Aorta (tissue), 5 donors: ENCODE measurements around the gene ETAA1. TPM values are rescaled to one million over a fixed set of nuclear protein-coding genes. Genes with fewer than 3 reads are reported as not detected.

Experiments used
- ATAC-seq: fragments of 200-7000 bp; cut with Tn5 transposase; one replicate; pipeline ENCODE4 v1.9.1; 2022; ENCODE audit warnings: moderate library complexity; ENCODE audit not compliant: low FRiP score
- DNase-seq, 2 donors: peaks; one replicate each; pipeline ENCODE4 v3.0.0-alpha.2; 2020
- H3K27ac ChIP-seq, 2 donors: one replicate each; pipeline ENCODE4 v1.5.1; 2013; ENCODE audit warnings: low read length in 2 of 2, mild to moderate bottlenecking in 2 of 2, moderate library complexity in 2 of 2, control low read depth in 1 of 2, inconsistent platforms in 1 of 2, low read depth in 1 of 2
- H3K27me3 ChIP-seq, 2 donors: one replicate each; pipeline ENCODE4 v1.6.1; 2013; ENCODE audit warnings: control low read depth in 1 of 2, low read length in 1 of 2, mild to moderate bottlenecking in 1 of 2, moderate library complexity in 1 of 2; ENCODE audit not compliant: insufficient read depth in 2 of 2, control insufficient read depth in 1 of 2
- H3K36me3 ChIP-seq, 2 donors: one replicate each; pipeline ENCODE4 v1.6.1; 2013; ENCODE audit warnings: control low read depth in 1 of 2, low read length in 1 of 2, mild to moderate bottlenecking in 1 of 2; ENCODE audit not compliant: insufficient read depth in 2 of 2, control insufficient read depth in 1 of 2
- H3K4me1 ChIP-seq, 2 donors: one replicate each; pipeline ENCODE4 v1.6.1; 2013; ENCODE audit warnings: low read length in 2 of 2, control low read depth in 1 of 2, mild to moderate bottlenecking in 1 of 2, moderate library complexity in 1 of 2; ENCODE audit not compliant: insufficient read depth in 2 of 2, control insufficient read depth in 1 of 2
- H3K4me3 ChIP-seq, 2 donors: one replicate each; pipeline ENCODE4 v1.5.1; 2013; ENCODE audit warnings: low read length in 2 of 2, control low read depth in 1 of 2, mild to moderate bottlenecking in 1 of 2
- H3K9me3 ChIP-seq: one replicate; pipeline ENCODE4 v1.6.1; 2013; ENCODE audit warnings: mild to moderate bottlenecking, low read length; ENCODE audit not compliant: control insufficient read depth
- WGBS, 2 donors: extraction: QIAGEN DNeasy Blood & Tissue Kit; methylation state at CpG; one replicate each; pipeline ENCODE4 v1.1.7; 2013; 5-methylcytosine and 5-hydroxymethylcytosine counted together
- intact Hi-C, 2 donors: fragments of 100-400 bp; cut with DNase I; formaldehyde crosslinking; loops; one replicate each; pipeline versions ENCODE4 v1.14.2 to v1.15.0; 2022
- polyA plus RNA-seq, 2 donors: library from polyadenylated mRNA; stranded (reverse); fragments of 200-250 nt; gene quantifications; one replicate each; pipeline ENCODE4 v1.2.3, GENCODE V29; 2013
- total RNA-seq, 2 donors: library from RNA; stranded (reverse); fragmentation: NEBNext Ultra II Directional; extraction: Animal tissue kit (Norgen Biotek cat#: 25700); gene quantifications; one replicate each; pipeline ENCODE4 v1.2.1, GENCODE V29; 2021
- donor health status: healthy with polysubstance abuse.
- donor health status: Bipolar disorder and iron deficiency.
- donor health status: DM: no; HTN: no; CAD: no.
- donor health status: DM: no; HTN: no; CAD: no.
- donor health status: DM: yes; HTN: yes; CAD: no.

Gene ETAA1
- total and polyA plus RNA-seq, 4 donors = 8.3 to 14.9 (median 13.2) TPM

DNA sequence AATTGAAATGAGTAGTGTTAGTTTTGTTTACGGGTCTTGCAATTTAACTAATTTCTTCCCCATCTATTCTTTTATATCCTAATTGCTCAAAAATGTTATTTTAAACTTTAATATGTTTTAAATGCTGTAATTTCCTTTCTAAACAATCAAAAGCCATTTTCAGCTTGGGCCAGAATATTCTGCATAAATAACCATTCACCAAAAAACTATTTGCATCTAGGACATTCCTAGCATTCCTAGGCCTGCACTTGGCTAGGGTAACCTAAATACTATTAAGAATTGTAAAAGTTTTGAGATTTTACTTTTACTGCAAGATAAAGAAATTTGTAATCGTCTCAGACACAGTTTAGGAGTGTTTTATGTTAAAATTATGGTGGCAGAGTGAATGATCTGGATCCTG, 7.8 kb upstream of the ETAA1 start:
- 4 to 11% methylated on average over 2 of the region's 2 CpGs for WGBS, 2 donors
- peak overlapping the region in 1 of 2 donors; percentile 28 for H3K27ac ChIP-seq
- no peaks in the 10 kb centered on the region for H3K36me3 ChIP-seq
- peaks cover 4% of the 10 kb centered on the region in 2 donors for H3K4me1 ChIP-seq
- DNase-seq (no peak), ATAC-seq (no peak)
- no peak overlapping the region for H3K4me3 ChIP-seq
- H3K27me3 ChIP-seq = no peaks in the 10 kb centered on the region
- intact Hi-C loops = loop anchor here in 1 of 2 donors (5.0 kb wide), 1 partner anchor 127 kb away; no protein-coding TSS in a partner anchor
- no peaks in the 10 kb centered on the region for H3K9me3 ChIP-seq

DNA sequence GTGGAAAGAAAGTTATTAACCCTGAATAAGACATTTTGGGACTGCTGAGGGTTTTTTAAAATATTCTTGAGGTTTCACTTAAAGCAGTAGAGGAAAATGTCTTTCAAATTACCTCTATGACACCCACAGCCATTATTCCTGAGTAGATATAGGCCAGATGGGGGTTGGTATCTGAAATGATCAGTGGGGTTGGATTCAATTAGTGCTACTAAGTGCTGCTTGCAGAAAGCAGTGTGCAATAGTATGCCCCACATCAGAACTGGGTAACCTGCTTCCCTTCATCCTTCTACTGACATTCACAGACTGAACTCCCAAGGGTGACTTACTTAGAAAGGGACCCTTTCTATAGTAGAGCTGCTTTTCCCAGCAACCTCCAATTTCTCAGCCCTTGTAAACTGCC, 7.3 kb upstream of the ETAA1 start:
- H3K27me3 ChIP-seq = no peaks in the 10 kb centered on the region
- ATAC-seq (no peak), DNase-seq (no peak)
- no peak overlapping the region for H3K4me3 ChIP-seq
- intact Hi-C loops = loop anchor here (5.0 to 10.0 kb wide), 2 partner anchors 127 to 135 kb away; no protein-coding TSS in a partner anchor
- peak overlapping the region; percentile 28 to 67 for H3K27ac ChIP-seq
- H3K4me1 ChIP-seq = peaks cover 4% of the 10 kb centered on the region in 2 donors
- no peaks in the 10 kb centered on the region for H3K9me3 ChIP-seq
- no peaks in the 10 kb centered on the region for H3K36me3 ChIP-seq

DNA sequence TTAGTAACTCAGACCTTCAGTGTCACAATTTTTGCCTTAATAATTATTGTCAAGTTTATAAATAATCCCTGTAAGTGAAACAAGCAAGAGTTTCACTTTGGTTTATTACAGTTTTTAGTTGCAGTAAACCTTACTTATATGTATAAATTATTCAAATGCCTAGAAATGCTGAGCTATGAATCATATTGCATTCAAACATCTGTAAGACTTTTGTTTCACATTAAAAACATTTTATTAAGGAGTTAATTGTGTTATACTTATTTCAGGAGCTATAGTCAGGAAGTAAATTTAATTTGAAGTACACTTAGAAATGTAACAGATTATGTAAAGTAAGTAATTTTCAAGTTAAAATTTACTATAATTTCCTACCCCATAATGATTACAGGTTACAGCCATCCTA, 3.9 kb upstream of the ETAA1 start:
- H3K4me3 ChIP-seq = no peak overlapping the region
- peaks cover 0 to 4% of the 10 kb centered on the region in 2 donors for H3K4me1 ChIP-seq
- H3K27me3 ChIP-seq = no peaks in the 10 kb centered on the region
- intact Hi-C loops = loop anchor here in 1 of 2 donors (10.0 kb wide), 1 partner anchor 138 kb away; no protein-coding TSS in a partner anchor
- ATAC-seq (no peak), DNase-seq (no peak)
- H3K36me3 ChIP-seq = no peaks in the 10 kb centered on the region
- H3K27ac ChIP-seq = no peak overlapping the region
- no peaks in the 10 kb centered on the region for H3K9me3 ChIP-seq

DNA sequence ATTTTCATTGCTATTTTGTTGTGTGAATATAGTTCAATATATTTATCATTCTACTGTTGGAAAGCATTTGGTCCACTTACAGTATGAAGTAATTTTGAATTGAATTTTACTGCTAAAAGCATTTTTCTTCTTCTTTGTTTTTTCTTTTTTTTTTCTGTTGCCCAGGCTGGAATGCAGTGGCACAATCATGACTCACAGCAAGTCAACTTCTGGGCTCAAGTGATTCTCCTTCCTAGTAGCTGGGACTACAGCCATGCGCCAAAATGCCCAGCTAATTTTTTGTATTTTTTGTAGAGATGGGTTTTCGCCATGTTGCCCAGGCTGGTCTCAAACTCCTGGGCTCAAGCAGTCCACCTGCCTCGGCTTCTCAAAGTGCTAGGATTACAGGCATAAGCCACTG, 2.4 kb upstream of the ETAA1 start:
- no peak overlapping the region for H3K27ac ChIP-seq
- ATAC-seq (no peak), DNase-seq (no peak)
- intact Hi-C loops = loop anchor here in 1 of 2 donors (10.0 kb wide), 1 partner anchor 140 kb away; no protein-coding TSS in a partner anchor
- 60 to 63% methylated on average over 3 of the region's 3 CpGs for WGBS, 2 donors
- no peaks in the 10 kb centered on the region for H3K9me3 ChIP-seq
- H3K4me3 ChIP-seq = no peak overlapping the region
- no peaks in the 10 kb centered on the region for H3K27me3 ChIP-seq
- H3K4me1 ChIP-seq = peaks cover 0 to under 1% of the 10 kb centered on the region in 2 donors
- no peaks in the 10 kb centered on the region for H3K36me3 ChIP-seq

DNA sequence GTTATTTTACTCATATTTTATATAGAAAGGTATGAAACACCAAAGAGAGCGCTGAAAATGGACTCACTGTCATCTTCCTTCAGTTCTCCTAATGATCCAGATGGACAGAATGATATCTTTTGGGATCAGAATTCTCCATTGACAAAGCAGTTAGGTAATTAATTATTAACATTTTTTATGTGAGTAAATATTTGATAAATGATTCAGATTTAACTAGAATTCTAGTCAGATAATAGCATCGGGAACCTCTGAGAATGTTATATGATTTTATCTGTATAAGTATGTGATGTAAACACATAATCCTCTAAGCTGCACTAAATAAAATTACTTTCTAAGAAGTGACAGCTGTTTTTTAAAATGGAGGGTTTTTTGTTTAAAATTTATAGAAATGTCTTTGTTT, 2.0 kb downstream of the ETAA1 start:
- H3K9me3 ChIP-seq = no peaks in the 10 kb centered on the region
- no peak overlapping the region for H3K4me3 ChIP-seq
- no peak overlapping the region for H3K27ac ChIP-seq
- peaks cover 0 to 3% of the 10 kb centered on the region in 2 donors for H3K4me1 ChIP-seq
- intact Hi-C loops = loop anchor here in 1 of 2 donors (10.0 kb wide), 1 partner anchor 144 kb away; no protein-coding TSS in a partner anchor
- DNase-seq = no peak
- no peaks in the 10 kb centered on the region for H3K36me3 ChIP-seq
- no peaks in the 10 kb centered on the region for H3K27me3 ChIP-seq
- ATAC-seq = no peak
- 70 to 77% methylated on average over 2 of the region's 2 CpGs for WGBS, 2 donors

DNA sequence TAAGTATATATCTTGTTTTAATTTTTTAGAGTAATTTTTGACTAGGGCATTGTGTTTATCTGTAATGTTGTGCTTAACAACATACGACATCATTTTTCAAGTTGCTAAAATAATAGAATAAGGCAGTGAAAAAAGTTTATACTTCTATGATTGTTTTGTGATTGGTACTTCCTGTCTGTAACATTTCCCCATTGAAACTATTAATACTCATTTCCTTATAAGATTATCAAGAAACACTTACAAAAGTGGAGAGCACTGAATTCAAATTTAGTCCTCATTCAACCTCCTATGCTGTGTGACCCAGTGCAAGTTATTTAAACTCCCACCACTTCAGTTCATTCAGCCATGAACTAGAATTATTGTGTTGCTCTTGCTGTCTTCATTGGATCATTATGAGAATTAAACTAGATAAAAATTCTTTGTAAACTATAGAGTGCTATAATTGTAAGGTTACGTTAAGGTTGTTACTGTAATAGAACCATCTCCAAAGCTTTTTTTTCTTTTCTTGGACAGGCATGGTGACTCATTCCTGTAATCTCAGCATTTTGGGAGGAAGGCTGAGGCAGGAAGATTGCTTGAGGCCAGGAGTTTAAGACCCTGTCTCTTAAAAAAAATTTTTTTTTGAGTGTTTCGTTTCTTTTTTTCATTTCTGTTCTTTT, 2.8 kb downstream of the ETAA1 start:
- no peak for ATAC-seq
- intact Hi-C loops = loop anchor here in 1 of 2 donors (10.0 kb wide), 1 partner anchor 145 kb away; no protein-coding TSS in a partner anchor
- Histone ChIP-seq H3K27me3 (no peaks in the 10 kb centered on the region), H3K27ac (no peak overlapping the region), H3K9me3 (no peaks in the 10 kb centered on the region), H3K4me3 (no peak overlapping the region), H3K4me1 (peaks cover 0 to 3% of the 10 kb centered on the region in 2 donors), H3K36me3 (no peaks in the 10 kb centered on the region)
- DNase-seq = no peak
- 9 to 18% methylated on average over 3 of the region's 3 CpGs for WGBS, 2 donors

DNA sequence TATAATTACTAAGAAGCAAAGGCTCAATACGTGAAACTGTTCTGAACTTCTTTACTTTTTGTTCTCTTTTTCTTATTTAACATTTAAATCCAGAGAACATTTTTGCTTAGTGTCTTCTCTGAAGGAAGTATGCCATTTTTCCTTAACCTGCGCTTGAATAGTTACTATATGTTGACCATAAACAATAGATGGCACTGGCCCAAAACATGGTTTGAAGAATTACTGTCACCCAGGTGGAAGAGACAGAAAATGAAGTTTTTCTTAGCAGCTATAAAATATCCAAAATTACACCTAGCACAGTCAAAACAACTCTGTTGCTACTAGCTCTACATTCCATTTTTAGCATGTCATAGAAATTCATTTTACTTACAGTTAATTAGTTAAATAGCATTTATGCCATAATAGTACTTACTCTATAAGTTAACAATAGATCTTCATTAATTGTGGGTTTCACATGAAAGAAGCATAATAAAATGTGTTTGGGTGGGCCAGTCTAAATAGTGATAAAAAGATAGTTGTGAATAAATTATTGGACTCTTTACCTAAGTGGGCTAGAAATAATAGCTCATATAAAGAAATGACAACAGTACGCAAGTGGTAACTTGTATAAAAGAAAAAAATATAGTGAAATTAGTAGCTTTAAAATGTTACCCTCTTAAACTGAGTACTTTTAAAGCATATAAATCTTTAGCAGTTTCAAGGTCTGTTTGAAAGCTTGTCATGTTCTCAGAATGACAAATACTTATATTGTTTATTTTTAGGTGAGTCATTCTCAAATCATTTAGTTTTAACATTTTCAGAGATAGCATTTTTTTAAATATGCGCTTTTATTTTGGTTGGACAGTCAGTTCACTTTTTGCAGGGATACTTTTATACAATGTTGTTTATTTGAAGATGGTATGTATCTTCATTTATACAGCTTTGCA, 3.7 kb downstream of the ETAA1 start:
- Histone ChIP-seq H3K4me3 (no peak overlapping the region), H3K36me3 (no peaks in the 10 kb centered on the region), H3K9me3 (no peaks in the 10 kb centered on the region), H3K4me1 (peaks cover 0 to 3% of the 10 kb centered on the region in 2 donors), H3K27me3 (no peaks in the 10 kb centered on the region), H3K27ac (no peak overlapping the region)
- 32 to 42% methylated on average over 4 of the region's 4 CpGs for WGBS, 2 donors
- ATAC-seq (no peak), DNase-seq (no peak)
- intact Hi-C loops = no loop called here

DNA sequence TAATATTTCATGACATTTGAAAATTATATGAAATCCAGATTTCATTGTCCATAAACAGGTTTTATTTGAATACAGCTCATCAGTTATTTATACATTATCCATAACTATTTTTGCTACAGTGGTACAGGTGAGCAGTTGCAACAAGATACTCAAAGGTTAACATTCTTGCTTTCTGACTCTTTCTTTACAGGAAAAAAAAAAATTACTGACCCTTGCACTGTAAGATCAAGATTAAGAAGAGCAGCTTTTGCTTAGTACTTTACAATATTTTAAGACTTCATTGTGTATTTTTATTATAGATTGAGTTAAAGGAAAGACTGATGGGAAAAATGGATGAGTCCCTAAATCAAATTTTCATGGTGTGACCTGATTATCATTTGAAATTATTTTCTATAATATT, 11.2 kb downstream of the ETAA1 start:
- Histone ChIP-seq H3K4me1 (peaks cover 1 to 7% of the 10 kb centered on the region in 2 donors), H3K9me3 (no peaks in the 10 kb centered on the region), H3K36me3 (peaks cover 0 to 3% of the 10 kb centered on the region in 2 donors), H3K4me3 (no peak overlapping the region), H3K27ac (no peak overlapping the region), H3K27me3 (no peaks in the 10 kb centered on the region)
- ATAC-seq (no peak), DNase-seq (no peak)
- intact Hi-C loops = no loop called here
